ENCODE measurements around the gene FAM181B. TPM values are rescaled to one million over a fixed set of nuclear protein-coding genes. Genes with fewer than 3 reads are reported as not detected.

FAM181B gene, protein sequence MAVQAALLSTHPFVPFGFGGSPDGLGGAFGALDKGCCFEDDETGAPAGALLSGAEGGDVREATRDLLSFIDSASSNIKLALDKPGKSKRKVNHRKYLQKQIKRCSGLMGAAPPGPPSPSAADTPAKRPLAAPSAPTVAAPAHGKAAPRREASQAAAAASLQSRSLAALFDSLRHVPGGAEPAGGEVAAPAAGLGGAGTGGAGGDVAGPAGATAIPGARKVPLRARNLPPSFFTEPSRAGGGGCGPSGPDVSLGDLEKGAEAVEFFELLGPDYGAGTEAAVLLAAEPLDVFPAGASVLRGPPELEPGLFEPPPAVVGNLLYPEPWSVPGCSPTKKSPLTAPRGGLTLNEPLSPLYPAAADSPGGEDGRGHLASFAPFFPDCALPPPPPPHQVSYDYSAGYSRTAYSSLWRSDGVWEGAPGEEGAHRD
- total RNA-seq (1 to 10 TPM; 1.1 to 2.1 (median 1.6) TPM), polyA plus RNA-seq (1 to 10 TPM; 1.2 to 1.4 TPM)
- long read RNA-seq, donor 1 = 0 reads
- long read RNA-seq, donor 2, transcript FAM181B-201 (1 exons, 3,924 nt) = major isoform, 7 of 7 reads
- long read RNA-seq, donor 2, partial matches to known transcripts = 0 of 7 reads
- long read RNA-seq, donor 2, other reads (novel, unspliced or antisense) = 0 of 7 reads
- long read RNA-seq, donor 3, transcript FAM181B-201 (1 exons, 3,924 nt) = major isoform, 5 of 6 reads
- long read RNA-seq, donor 3, partial matches to known transcripts = 0 of 6 reads
- long read RNA-seq, donor 3, other reads (novel, unspliced or antisense) = 1 of 6 reads

DNA sequence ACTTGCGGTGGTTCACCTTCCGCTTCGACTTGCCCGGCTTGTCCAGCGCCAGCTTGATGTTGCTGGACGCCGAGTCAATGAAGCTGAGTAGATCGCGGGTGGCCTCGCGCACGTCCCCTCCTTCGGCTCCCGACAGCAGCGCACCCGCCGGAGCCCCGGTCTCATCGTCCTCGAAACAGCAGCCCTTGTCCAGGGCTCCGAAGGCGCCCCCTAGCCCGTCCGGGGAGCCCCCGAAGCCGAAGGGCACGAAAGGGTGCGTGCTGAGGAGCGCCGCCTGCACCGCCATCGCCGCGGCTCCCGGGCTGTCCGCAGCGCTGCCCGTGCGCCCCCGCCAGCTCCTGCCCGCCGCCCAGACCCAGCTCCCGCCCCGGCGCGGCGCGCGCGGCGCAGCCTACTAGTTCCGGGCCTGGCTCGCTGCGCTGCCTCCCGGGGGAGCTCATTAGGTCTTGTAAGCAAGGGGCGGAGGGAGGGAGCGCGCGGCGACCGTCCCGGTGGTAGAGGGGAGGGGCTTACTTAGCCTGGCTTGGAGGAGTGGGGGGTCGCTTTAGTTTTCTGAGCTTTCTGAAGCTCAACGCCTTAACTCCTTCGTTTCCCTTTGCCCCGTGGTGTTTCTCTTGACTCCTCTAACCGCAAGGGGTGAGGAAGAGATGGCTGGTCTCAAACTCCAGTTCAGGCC, at the start of gene FAM181B:
FAM181B (minus strand) TSS at position 421 of the 676 bp plus-strand sequence; CDS start at position 286, 135 bp downstream.
- DNase-seq = peak; percentile 49 to 72 (median 61)
- Histone ChIP-seq H3K27ac (peak within 1 kb of the TSS; percentile 16 to 42), H3K27me3 (no peaks in the 10 kb centered on the region), H3K9me3 (no peaks in the 10 kb centered on the region), H3K4me1 (ENCODE audit: insufficient read depth) (peaks cover 3% of the 10 kb centered on the region), H3K36me3 (no peaks in the 10 kb centered on the region), H3K4me3 (peak within 1 kb of the TSS; percentile 33)
- intact Hi-C loops (cut with DNase I) = no loop called here
- 0% methylated on average over 63 to 67 of the region's 67 CpGs for WGBS, 3 donors
- TF ChIP-seq POLR2A (IDR thresholded peaks at IDR 0.05) = no peak
- no peak for TF ChIP-seq EP300 (IDR thresholded peaks at IDR 0.05)
- TF ChIP-seq, protein P1, sequence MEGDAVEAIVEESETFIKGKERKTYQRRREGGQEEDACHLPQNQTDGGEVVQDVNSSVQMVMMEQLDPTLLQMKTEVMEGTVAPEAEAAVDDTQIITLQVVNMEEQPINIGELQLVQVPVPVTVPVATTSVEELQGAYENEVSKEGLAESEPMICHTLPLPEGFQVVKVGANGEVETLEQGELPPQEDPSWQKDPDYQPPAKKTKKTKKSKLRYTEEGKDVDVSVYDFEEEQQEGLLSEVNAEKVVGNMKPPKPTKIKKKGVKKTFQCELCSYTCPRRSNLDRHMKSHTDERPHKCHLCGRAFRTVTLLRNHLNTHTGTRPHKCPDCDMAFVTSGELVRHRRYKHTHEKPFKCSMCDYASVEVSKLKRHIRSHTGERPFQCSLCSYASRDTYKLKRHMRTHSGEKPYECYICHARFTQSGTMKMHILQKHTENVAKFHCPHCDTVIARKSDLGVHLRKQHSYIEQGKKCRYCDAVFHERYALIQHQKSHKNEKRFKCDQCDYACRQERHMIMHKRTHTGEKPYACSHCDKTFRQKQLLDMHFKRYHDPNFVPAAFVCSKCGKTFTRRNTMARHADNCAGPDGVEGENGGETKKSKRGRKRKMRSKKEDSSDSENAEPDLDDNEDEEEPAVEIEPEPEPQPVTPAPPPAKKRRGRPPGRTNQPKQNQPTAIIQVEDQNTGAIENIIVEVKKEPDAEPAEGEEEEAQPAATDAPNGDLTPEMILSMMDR (IDR thresholded peaks at IDR 0.05) = no peak

DNA sequence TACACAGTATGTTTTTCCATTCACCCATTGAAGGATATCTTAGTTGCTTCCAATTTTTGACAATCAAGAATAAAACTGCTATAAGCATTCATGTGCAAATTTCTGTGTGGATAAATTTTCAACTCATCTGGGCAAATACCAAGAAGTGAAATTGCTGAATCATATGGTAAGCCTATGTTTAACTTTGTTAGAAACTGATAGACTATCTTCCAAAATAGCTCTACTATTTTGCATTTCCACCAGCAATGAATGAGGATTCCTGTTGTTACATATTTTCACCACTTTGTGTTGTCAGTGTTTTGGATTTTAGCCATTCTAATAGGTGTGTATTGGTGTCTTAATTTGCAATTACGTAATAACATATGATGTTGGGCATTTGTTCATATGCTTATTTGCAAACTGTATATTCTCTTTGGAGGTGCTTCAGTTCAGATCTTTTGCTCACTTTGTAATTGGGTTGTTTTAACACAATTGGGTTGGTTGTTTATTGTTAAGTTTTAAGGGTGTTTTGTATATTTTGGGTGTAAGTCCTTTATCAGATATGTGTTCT, 49.2 kb upstream of the FAM181B start:
- Histone ChIP-seq H3K9me3 (no peaks in the 10 kb centered on the region), H3K4me3 (no peak overlapping the region), H3K36me3 (no peaks in the 10 kb centered on the region), H3K27me3 (no peaks in the 10 kb centered on the region), H3K27ac (no peak overlapping the region), H3K4me1 (ENCODE audit: insufficient read depth) (no peaks in the 10 kb centered on the region)
- DNase-seq = no peak
- intact Hi-C loops (cut with DNase I) = no loop called here
- TF ChIP-seq, protein P1 (IDR thresholded peaks at IDR 0.05) = no peak
- TF ChIP-seq POLR2A (IDR thresholded peaks at IDR 0.05) = no peak
- 95 to 98% (median 98%) methylated on average over 1 of the region's 1 CpG for WGBS, 3 donors

DNA sequence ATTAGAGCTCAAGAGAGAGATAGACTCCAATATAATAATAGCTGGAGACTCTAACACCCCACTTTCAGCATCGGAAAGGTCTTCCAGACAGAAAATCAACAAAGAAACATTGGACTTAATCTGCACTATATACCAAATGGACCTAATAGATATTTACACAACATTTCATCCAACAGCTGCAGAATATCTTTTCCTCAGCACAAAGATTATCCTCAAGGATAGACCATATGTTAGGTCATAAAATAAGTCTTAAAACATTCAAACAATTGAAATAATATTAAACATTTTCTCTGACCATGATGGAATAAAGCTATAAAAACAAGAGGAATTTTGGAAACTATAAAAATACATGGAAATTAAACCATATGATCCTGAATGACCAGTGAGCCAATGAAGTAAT, 45.1 kb upstream of the FAM181B start:
- H3K27me3 ChIP-seq = no peaks in the 10 kb centered on the region
- no peaks in the 10 kb centered on the region for H3K4me1 ChIP-seq (ENCODE audit: insufficient read depth)
- no peaks in the 10 kb centered on the region for H3K36me3 ChIP-seq
- no peak overlapping the region for H3K27ac ChIP-seq
- no peak for DNase-seq
- intact Hi-C loops (cut with DNase I) = no loop called here
- no peaks in the 10 kb centered on the region for H3K9me3 ChIP-seq
- 0 to 28% (median 5%) methylated on average over 1 of the region's 1 CpG for WGBS, 3 donors
- no peak overlapping the region for H3K4me3 ChIP-seq
- no peak for TF ChIP-seq EP300 (IDR thresholded peaks at IDR 0.05)
- no peak for TF ChIP-seq POLR2A (IDR thresholded peaks at IDR 0.05)
- TF ChIP-seq, protein P1 (IDR thresholded peaks at IDR 0.05) = no peak

DNA sequence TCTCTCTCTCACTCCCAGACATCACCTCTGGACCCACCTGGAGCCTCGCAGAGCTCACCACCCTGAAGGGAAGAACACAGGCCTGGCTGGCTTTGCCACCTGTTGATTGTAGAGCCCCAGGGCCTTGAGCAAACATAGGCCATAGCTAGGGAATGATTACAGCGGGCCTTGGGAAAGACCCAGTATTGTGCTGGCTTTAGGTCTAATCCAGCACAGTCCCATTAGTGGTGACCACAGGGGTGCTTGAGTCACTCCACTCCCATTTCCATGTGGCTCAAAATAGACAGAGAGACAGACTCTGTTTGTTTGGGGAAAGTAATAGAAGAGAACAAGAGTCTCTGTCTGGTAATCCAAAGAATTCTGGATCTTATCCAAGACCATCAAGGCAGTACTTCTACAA, 42.7 kb upstream of the FAM181B start:
- H3K4me3 ChIP-seq = no peak overlapping the region
- H3K4me1 ChIP-seq (ENCODE audit: insufficient read depth) = no peaks in the 10 kb centered on the region
- H3K27me3 ChIP-seq = no peaks in the 10 kb centered on the region
- DNase-seq = no peak
- no peaks in the 10 kb centered on the region for H3K9me3 ChIP-seq
- no peak for TF ChIP-seq EP300 (IDR thresholded peaks at IDR 0.05)
- no peak for TF ChIP-seq POLR2A (IDR thresholded peaks at IDR 0.05)
- TF ChIP-seq, protein P1 (IDR thresholded peaks at IDR 0.05) = no peak
- H3K36me3 ChIP-seq = no peaks in the 10 kb centered on the region
- intact Hi-C loops (cut with DNase I) = no loop called here
- WGBS, 3 donors = 88 to 97% (median 90%) methylated on average over 2 of the region's 2 CpGs
- H3K27ac ChIP-seq = no peak overlapping the region

Measured in ovary (tissue), 10 donors.